IPS-15b (cell line): Measurements from ENCODE around the gene CCT6B.

Experiments
- H3K27me3 ChIP-seq: one replicate; pipeline ENCODE4 v1.6.1; 2013; ENCODE audit warnings: low read length; ENCODE audit not compliant: control insufficient read depth, insufficient read depth
- H3K36me3 ChIP-seq: one replicate; pipeline ENCODE4 v1.6.1; 2013; ENCODE audit warnings: low read length; ENCODE audit not compliant: control insufficient read depth, insufficient read depth
- H3K4me1 ChIP-seq: one replicate; pipeline ENCODE4 v1.6.1; 2013; ENCODE audit warnings: mild to moderate bottlenecking, low read length; ENCODE audit not compliant: control insufficient read depth, insufficient read depth
- H3K4me3 ChIP-seq: one replicate; pipeline ENCODE4 v1.5.1; 2013; ENCODE audit warnings: low read depth, low read length
- H3K9ac ChIP-seq: one replicate; pipeline ENCODE4 v1.6.1; 2013; ENCODE audit warnings: low read depth, mild to moderate bottlenecking, low read length
- H3K9me3 ChIP-seq: one replicate; pipeline ENCODE4 v1.6.1; 2013; ENCODE audit warnings: mild to moderate bottlenecking, low read length; ENCODE audit not compliant: control insufficient read depth, insufficient read depth

CCT6B gene

GRCh38 chr17:34902831-34903547 lies 58.3 kb downstream of the CCT6B start:
- Histone ChIP-seq H3K27me3 (peaks cover 2% of the 10 kb centered on the region), H3K9ac (no peak overlapping the region)

GRCh38 chr17:34899643-34900291 lies 61.5 kb downstream of the CCT6B start:
- no peaks in the 10 kb centered on the region for H3K4me1 ChIP-seq
- no peak overlapping the region for H3K4me3 ChIP-seq
- no peaks in the 10 kb centered on the region for H3K36me3 ChIP-seq
- no peaks in the 10 kb centered on the region for H3K9me3 ChIP-seq
- H3K27me3 ChIP-seq, result peaks cover 8% of the 10 kb centered on the region
- H3K9ac ChIP-seq, result no peak overlapping the region

More at GRCh38 chr17:34902831-34903547, 58.3 kb downstream of the CCT6B start:
- Histone ChIP-seq H3K4me3 (no peak overlapping the region), H3K9me3 (no peaks in the 10 kb centered on the region), H3K4me1 (no peaks in the 10 kb centered on the region), H3K36me3 (no peaks in the 10 kb centered on the region)

GRCh38 chr17:34895383-34895782 lies 65.9 kb downstream of the CCT6B start:
- H3K9ac ChIP-seq, result no peak overlapping the region
- no peaks in the 10 kb centered on the region for H3K4me1 ChIP-seq
- H3K27me3 ChIP-seq, result peaks cover 10% of the 10 kb centered on the region
- no peak overlapping the region for H3K4me3 ChIP-seq
- no peaks in the 10 kb centered on the region for H3K9me3 ChIP-seq
- H3K36me3 ChIP-seq, result no peaks in the 10 kb centered on the region

GRCh38 chr17:34894964-34895363 lies 66.3 kb downstream of the CCT6B start:
- Histone ChIP-seq H3K27me3 (peaks cover 10% of the 10 kb centered on the region), H3K9ac (no peak overlapping the region), H3K36me3 (no peaks in the 10 kb centered on the region), H3K4me3 (no peak overlapping the region), H3K4me1 (no peaks in the 10 kb centered on the region), H3K9me3 (no peaks in the 10 kb centered on the region)

GRCh38 chr17:34892461-34893249 lies 68.6 kb downstream of the CCT6B start:
- no peak overlapping the region for H3K4me3 ChIP-seq
- H3K27me3 ChIP-seq, result peaks cover 10% of the 10 kb centered on the region
- no peak overlapping the region for H3K9ac ChIP-seq
- H3K36me3 ChIP-seq, result no peaks in the 10 kb centered on the region
- no peaks in the 10 kb centered on the region for H3K4me1 ChIP-seq
- no peaks in the 10 kb centered on the region for H3K9me3 ChIP-seq

GRCh38 chr17:34886831-34887230 lies 74.4 kb downstream of the CCT6B start:
- H3K9ac ChIP-seq, result no peak overlapping the region
- H3K4me3 ChIP-seq, result no peak overlapping the region
- H3K4me1 ChIP-seq, result peaks cover 9% of the 10 kb centered on the region
- H3K36me3 ChIP-seq, result no peaks in the 10 kb centered on the region
- H3K27me3 ChIP-seq, result no peaks in the 10 kb centered on the region
- no peaks in the 10 kb centered on the region for H3K9me3 ChIP-seq

- no peak overlapping the region for H3K4me3 ChIP-seq
- H3K4me1 ChIP-seq, result peaks cover 9% of the 10 kb centered on the region
- H3K36me3 ChIP-seq, result no peaks in the 10 kb centered on the region
- H3K9ac ChIP-seq, result no peak overlapping the region
- H3K9me3 ChIP-seq, result no peaks in the 10 kb centered on the region
- no peaks in the 10 kb centered on the region for H3K27me3 ChIP-seq
Measured at GRCh38 chr17:34885076-34885475, 76.2 kb downstream of the CCT6B start.

- no peak overlapping the region for H3K9ac ChIP-seq
- no peaks in the 10 kb centered on the region for H3K9me3 ChIP-seq
- no peaks in the 10 kb centered on the region for H3K27me3 ChIP-seq
- peaks cover 9% of the 10 kb centered on the region for H3K4me1 ChIP-seq
- H3K4me3 ChIP-seq, result no peak overlapping the region
- no peaks in the 10 kb centered on the region for H3K36me3 ChIP-seq
Measured at GRCh38 chr17:34884597-34884996, 76.7 kb downstream of the CCT6B start.

- Histone ChIP-seq H3K4me3 (no peak overlapping the region), H3K9me3 (no peaks in the 10 kb centered on the region), H3K36me3 (no peaks in the 10 kb centered on the region), H3K4me1 (peaks cover 9% of the 10 kb centered on the region), H3K9ac (no peak overlapping the region), H3K27me3 (no peaks in the 10 kb centered on the region)
Measured at GRCh38 chr17:34883106-34884000, 77.9 kb downstream of the CCT6B start.

GRCh38 chr17:34879146-34879545 lies 82.1 kb downstream of the CCT6B start:
- Histone ChIP-seq H3K36me3 (no peaks in the 10 kb centered on the region), H3K9ac (no peak overlapping the region), H3K4me3 (no peak overlapping the region), H3K9me3 (no peaks in the 10 kb centered on the region), H3K27me3 (no peaks in the 10 kb centered on the region), H3K4me1 (peaks cover 9% of the 10 kb centered on the region)
